ENCODE data around the gene ISCA2.
A peak's percentile ranks its signal among the peaks of the same experiment; 100 is the strongest.

Gene ISCA2

DNA sequence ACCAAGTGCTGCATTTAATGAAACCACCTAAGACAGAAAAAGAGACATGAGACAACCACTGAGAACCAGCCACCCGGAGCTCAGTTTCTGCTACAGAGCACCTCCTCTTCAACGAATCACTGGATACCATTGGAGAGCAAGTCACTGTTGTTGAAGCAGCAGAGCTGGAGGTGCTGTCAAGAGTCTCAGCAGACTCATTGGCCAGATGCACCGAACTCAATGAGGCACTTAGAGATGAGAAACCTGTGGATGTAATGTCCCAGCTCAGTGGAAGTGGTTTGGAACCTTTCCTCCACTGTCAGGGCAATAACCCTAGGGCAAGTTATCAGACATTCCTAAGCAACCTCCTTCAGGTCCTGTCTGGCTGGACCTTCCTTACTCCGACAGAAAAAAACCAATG, 13.5 kb upstream of the ISCA2 start:
- TF ChIP-seq POU2F2 (IDR thresholded peaks at IDR 0.05; ENCODE audit: low read depth, low read length): no peak
- no peak for TF ChIP-seq POLR2AphosphoS5 (IDR thresholded peaks at IDR 0.05; ENCODE audit: low read depth, low read length)

DNA sequence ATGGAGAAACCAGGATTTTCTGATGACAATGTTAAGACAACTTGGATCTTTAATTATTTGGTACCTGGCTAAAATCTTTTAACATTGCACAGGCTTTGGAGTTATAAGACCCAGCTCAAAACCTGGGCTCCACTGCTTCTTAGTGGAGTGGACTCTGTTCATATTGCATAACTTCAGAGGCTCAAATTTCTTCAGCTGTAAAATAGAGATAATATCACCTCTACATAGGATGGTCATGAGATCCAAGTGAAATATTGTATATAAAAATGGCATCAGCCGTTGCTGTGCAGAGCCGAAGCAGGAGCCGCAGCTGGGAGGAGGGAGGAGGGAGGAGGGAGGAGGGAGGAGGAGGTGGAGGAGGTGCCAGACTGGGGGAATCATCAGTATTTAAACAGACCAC, 11.0 kb upstream of the ISCA2 start:
- no peak for FAIRE-seq
- DNase-seq (ENCODE audit: insufficient read length, low spot score): no peak
- TF ChIP-seq TAF1 (IDR thresholded peaks at IDR 0.05; ENCODE audit: low read depth, low read length): no peak
- TF ChIP-seq PAX5 (IDR thresholded peaks at IDR 0.05; ENCODE audit: insufficient read depth, low read length, severe bottlenecking): no peak
- no peak for TF ChIP-seq POLR2A (IDR thresholded peaks at IDR 0.05; ENCODE audit: low read depth, low read length)
- TF ChIP-seq POLR2AphosphoS5 (IDR thresholded peaks at IDR 0.05; ENCODE audit: low read depth, low read length): no peak
- no peak for TF ChIP-seq POU2F2 (IDR thresholded peaks at IDR 0.05; ENCODE audit: low read depth, low read length)
- no peak for TF ChIP-seq SPI1 (IDR thresholded peaks at IDR 0.05; ENCODE audit: low read depth, low read length)

More for the DNA sequence above, 13.5 kb upstream of the ISCA2 start:
- FAIRE-seq (no peak), DNase-seq (ENCODE audit: insufficient read length, low spot score) (no peak)

DNA sequence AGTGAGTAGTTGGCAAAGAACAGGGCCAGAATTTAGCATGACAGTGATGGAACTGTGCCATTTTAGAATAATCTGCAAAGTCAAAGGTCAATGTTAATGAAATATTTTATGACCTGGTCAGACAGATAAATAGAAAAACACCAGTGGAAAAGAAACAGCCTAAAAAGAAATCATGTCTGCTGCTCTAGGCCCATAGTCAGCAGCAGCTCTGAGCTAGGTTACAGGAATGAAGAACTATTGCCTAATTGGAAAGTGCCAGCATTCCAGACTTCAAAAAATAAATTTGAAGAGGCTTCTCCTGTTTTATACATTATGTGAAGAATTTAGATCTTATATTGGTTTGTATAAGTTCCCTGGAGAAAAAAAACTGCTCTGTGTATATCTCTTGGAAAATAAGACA, 10.2 kb upstream of the ISCA2 start:
- DNase-seq (ENCODE audit: insufficient read length, low spot score): no peak
- no peak for FAIRE-seq
- no peak for TF ChIP-seq PAX5 (IDR thresholded peaks at IDR 0.05; ENCODE audit: insufficient read depth, low read length, severe bottlenecking)

DNA sequence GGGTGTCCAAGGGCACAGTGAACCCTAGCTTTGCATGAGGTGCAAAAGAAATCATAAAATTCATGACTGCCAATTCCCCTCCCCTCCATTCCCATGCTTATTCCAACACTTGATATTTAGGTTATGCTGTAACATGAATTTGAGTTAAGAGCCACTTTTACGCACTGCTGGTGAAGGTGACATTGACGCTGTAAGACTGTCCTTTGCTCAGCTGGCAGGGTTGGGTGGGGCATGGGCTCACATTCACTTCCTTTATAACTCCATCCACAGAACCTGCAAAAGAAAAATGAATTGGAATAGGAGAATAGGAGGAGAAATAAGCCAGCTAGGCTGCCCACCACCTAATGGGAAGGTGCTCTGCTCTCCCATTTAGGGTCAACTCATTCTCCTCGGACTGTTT, 7.4 kb upstream of the ISCA2 start:
- FAIRE-seq: no peak
- no peak for DNase-seq (ENCODE audit: insufficient read length, low spot score)
- no peak for TF ChIP-seq POLR2AphosphoS5 (IDR thresholded peaks at IDR 0.05; ENCODE audit: low read depth, low read length)
- no peak for TF ChIP-seq POU2F2 (IDR thresholded peaks at IDR 0.05; ENCODE audit: low read depth, low read length)
- no peak for TF ChIP-seq SPI1 (IDR thresholded peaks at IDR 0.05; ENCODE audit: low read depth, low read length)
- no peak for TF ChIP-seq PAX5 (IDR thresholded peaks at IDR 0.05; ENCODE audit: insufficient read depth, low read length, severe bottlenecking)
- no peak for TF ChIP-seq POLR2A (IDR thresholded peaks at IDR 0.05; ENCODE audit: low read depth, low read length)
- TF ChIP-seq TAF1 (IDR thresholded peaks at IDR 0.05; ENCODE audit: low read depth, low read length): no peak

DNA sequence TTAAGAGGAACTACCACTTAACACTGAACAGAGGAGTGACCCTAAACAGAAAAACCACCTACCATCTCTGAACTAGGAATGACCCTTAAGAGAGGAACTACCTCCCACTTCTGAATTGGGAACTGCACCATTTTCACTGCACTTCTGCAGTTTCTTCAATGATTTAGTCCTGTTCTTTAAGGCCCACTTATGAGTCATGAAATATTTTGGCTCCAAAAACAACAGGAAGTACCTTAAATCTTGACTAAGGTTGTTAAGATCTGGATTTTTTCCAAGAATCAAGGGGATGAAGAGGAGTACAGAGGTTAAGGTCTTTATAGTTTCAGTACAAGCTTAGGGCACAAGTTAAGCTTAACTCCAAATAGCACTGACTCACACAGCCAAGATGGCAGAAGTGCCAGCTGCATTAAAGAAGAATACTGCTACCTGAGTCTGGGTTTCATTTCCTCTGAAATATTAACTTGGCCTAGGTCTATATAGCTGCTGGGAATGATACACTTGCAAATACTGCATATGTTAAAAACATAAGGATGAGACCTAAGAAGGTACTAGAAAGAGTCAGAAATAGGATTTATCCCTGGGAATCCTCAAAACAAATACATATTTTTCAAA, 4.7 kb upstream of the ISCA2 start:
- DNase-seq (ENCODE audit: insufficient read length, low spot score) (no peak), FAIRE-seq (no peak)
- TF ChIP-seq POLR2AphosphoS5 (IDR thresholded peaks at IDR 0.05; ENCODE audit: low read depth, low read length) (no peak), SPI1 (IDR thresholded peaks at IDR 0.05; ENCODE audit: low read depth, low read length) (peak; percentile 62)

DNA sequence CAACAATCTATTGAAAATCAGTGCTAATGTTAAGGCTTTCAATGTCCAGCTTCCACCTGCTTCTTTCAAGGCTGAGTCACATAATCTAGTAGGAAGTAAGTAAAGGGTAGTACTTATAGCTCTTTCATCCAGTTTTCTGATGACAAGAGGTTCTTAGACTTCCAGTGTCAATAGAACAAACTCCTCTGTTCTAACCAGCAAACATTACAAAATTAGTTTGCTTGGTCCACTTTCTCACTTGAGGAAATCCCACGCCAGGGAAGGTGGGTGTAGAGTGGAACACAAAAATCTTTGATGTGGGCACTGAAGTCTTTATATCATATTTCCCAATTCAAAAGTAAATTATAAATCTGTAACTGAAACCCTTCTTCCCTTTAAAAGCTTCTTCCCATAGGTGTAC, 3.1 kb upstream of the ISCA2 start:
- no peak for FAIRE-seq

DNA sequence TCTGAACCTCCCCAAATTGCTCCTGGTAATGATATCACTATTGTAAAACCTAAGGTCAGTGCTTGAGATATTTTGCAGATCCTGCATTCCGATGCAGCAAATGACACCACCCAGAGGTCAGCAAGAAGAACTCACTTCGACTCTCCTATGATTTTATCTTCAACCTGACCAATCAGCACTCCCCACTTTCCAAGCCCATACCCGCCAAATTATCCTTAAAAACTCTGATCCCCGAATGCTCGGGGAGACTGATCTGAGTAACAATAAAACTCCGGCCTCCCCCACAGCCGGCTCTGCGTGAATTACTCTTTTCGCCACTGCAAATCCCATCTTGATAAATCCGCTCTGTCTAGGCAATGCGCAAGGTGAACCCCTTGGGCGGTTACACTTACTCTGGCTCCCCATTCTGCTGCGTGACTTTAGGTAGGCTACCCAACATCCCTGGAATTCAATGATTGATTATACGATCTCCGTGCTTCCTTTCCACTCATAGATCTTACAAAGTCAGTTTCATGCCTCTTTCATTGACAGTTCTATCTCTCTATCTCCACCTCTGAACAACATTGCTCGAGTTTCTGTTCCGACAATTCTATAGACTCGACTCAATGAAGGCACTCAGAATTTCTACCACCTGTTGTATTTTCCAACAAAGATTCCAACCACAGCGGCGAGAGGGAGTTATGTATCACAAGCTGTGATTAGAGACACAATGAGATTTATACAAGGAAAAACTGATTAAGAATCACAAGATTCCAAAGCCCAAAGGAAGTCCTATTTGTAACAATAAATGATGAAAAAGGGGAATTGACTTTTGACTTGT, 1.4 kb upstream of the ISCA2 start:
- FAIRE-seq (peak; percentile 83), DNase-seq (ENCODE audit: insufficient read length, low spot score) (no peak)
- TF ChIP-seq POU2F2 (IDR thresholded peaks at IDR 0.05; ENCODE audit: low read depth, low read length) (no peak), POLR2A (IDR thresholded peaks at IDR 0.05; ENCODE audit: low read depth, low read length) (no peak), TAF1 (IDR thresholded peaks at IDR 0.05; ENCODE audit: low read depth, low read length) (no peak), POLR2AphosphoS5 (IDR thresholded peaks at IDR 0.05; ENCODE audit: low read depth, low read length) (no peak), SPI1 (IDR thresholded peaks at IDR 0.05; ENCODE audit: low read depth, low read length) (no peak; the same call in 1 of the 2 replicates), PAX5 (IDR thresholded peaks at IDR 0.05; ENCODE audit: insufficient read depth, low read length, severe bottlenecking) (no peak)

More for the DNA sequence above, 3.1 kb upstream of the ISCA2 start:
- DNase-seq (ENCODE audit: insufficient read length, low spot score): no peak
- TF ChIP-seq POLR2AphosphoS5 (IDR thresholded peaks at IDR 0.05; ENCODE audit: low read depth, low read length): no peak
- TF ChIP-seq POU2F2 (IDR thresholded peaks at IDR 0.05; ENCODE audit: low read depth, low read length): no peak
- no peak for TF ChIP-seq POLR2A (IDR thresholded peaks at IDR 0.05; ENCODE audit: low read depth, low read length)
- TF ChIP-seq PAX5 (IDR thresholded peaks at IDR 0.05; ENCODE audit: insufficient read depth, low read length, severe bottlenecking): no peak
- TF ChIP-seq SPI1 (IDR thresholded peaks at IDR 0.05; ENCODE audit: low read depth, low read length): no peak
- TF ChIP-seq TAF1 (IDR thresholded peaks at IDR 0.05; ENCODE audit: low read depth, low read length): no peak

DNA sequence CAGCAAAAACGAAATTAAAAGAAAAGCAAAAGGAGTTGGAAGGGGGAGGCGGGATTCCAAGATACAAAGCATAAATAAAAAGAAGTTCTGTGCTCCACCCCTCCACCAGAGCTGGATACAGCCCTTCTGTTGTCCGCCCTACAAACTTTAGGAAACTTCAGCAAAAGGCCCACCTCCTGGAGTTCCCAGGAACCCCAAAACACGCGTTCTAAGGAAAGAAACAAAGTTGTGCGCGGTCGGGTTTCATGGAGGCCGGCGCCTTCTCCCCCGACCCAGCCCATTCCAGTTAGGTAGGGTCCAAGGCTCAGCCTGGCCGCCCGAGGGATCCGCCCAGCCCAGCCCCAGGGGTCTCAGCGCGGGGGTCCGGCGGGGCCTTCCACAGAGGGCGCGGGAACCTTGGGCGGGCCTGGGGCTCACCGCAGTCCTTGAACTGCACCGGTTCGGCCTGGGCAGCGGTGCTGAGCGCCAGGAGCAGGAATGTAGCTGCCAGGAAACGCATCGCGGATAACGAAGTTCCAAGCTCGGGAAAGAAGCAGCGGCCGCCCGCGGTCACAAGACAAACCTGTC, 706 bp upstream of the ISCA2 start, which contains the start of gene NPC2:
TSS of gene NPC2 (minus strand) at position 530 of the 567 bp plus-strand sequence. CDS start at position 499, 31 bp downstream.
- no peak for FAIRE-seq
- no peak for TF ChIP-seq POLR2AphosphoS5 (IDR thresholded peaks at IDR 0.05; ENCODE audit: low read depth, low read length)
- no peak for TF ChIP-seq POU2F2 (IDR thresholded peaks at IDR 0.05; ENCODE audit: low read depth, low read length)
- no peak for TF ChIP-seq TAF1 (IDR thresholded peaks at IDR 0.05; ENCODE audit: low read depth, low read length)
- DNase-seq (ENCODE audit: insufficient read length, low spot score): no peak

DNA sequence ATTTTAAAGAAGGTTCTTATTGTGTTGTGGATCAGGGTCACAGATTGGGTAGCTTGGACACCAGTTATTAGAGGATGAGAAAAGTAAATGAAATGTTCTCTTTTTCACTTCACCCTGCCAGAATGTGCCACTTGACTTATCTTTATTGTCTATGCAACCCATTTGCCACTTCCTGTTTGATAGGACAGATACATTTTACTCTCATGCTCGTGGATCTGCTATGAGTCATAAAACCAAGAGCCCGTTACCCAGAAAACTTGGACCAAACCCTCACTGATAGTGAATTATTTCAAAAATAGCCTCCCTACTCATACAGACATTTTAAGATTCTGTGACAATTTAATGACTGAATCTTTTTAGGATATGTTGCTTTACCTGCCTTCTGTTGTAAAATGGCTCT, 1.8 kb downstream of the ISCA2 start:
- TF ChIP-seq TAF1 (IDR thresholded peaks at IDR 0.05; ENCODE audit: low read depth, low read length): no peak
- peak; percentile 27; the same call in 1 of the 2 replicates for TF ChIP-seq SPI1 (IDR thresholded peaks at IDR 0.05; ENCODE audit: low read depth, low read length)
- no peak for DNase-seq (ENCODE audit: insufficient read length, low spot score)
- no peak for FAIRE-seq

DNA sequence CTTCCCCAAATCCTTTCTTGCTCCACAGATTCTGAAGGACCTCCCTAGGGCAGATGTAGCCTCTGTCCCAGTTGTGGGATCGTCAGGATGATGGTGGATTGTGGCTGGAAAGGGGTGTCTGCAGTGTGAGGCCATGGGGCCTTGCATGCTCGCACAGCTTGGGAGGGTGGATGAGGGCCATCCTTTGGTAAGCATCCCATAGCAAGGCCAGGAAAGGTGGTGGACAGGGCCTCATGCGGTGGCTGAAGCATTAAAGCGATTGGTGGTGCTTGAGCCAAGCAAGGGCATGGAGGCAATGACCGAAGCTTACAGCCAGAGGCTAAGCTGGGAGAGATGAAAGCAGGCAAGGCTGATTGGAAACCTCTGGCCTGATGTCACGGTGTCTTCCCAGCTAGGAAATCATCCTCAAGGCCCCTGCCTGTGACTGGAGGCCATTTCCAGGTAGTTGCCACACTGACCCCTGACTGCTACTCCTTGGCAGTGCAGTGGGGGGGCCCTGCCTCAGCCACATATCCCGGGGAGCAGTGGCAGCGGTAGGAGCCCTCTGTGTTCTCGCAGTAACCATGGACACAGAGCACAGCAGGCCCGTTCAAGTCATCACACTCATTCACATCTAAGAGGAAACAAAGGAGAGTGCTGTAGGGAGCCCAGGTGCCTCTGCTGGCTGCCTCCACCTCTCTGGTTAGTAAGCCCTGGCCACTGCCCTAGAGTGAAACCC, 7.0 kb downstream of the ISCA2 start:
- TF ChIP-seq TAF1 (IDR thresholded peaks at IDR 0.05; ENCODE audit: low read depth, low read length): no peak
- TF ChIP-seq SPI1 (IDR thresholded peaks at IDR 0.05; ENCODE audit: low read depth, low read length): no peak
- TF ChIP-seq POLR2A (IDR thresholded peaks at IDR 0.05; ENCODE audit: low read depth, low read length): no peak
- TF ChIP-seq POLR2AphosphoS5 (IDR thresholded peaks at IDR 0.05; ENCODE audit: low read depth, low read length): no peak
- no peak for TF ChIP-seq PAX5 (IDR thresholded peaks at IDR 0.05; ENCODE audit: insufficient read depth, low read length, severe bottlenecking)
- TF ChIP-seq POU2F2 (IDR thresholded peaks at IDR 0.05; ENCODE audit: low read depth, low read length): no peak
- DNase-seq (ENCODE audit: insufficient read length, low spot score): no peak
- no peak for FAIRE-seq
